ENCODE data around the gene ZC3H12D. TPM values are rescaled to one million over a fixed set of nuclear protein-coding genes. Genes with fewer than 3 reads are reported as not detected.

The ZC3H12D gene
- total RNA-seq, result 0.92 TPM

GRCh38 chr6:149484733-149485700, at the start of gene ZC3H12D:
ZC3H12D (minus strand) TSS chr6:149485014; CDS start chr6:149474543, 10,471 bp downstream.

GRCh38 chr6:149400050-149400449, 84.8 kb downstream of the ZC3H12D start, which contains the start of gene SUMO4:
SUMO4 (plus strand) TSS chr6:149400262; CDS start chr6:149400392, 130 bp downstream.

Small RNAs within 50 kb of the gene (small RNA-seq; reads per million reads assigned to genes)
- 0.13 reads per million for gene RNU7-3P

Other genes starting within 250 kb of the ZC3H12D start
- gene TAB2, start 167.3 kb downstream of the ZC3H12D start, total RNA-seq, result 46.1 TPM
- gene SUMO4, start 84.8 kb downstream of the ZC3H12D start, total RNA-seq, result 6.7 TPM
- gene PPIL4, start 61.0 kb upstream of the ZC3H12D start, total RNA-seq, result 54.0 TPM
- 44.8 TPM for gene GINM1, start 81.4 kb upstream of the ZC3H12D start, total RNA-seq
- 20.3 TPM for gene KATNA1, start 163.7 kb upstream of the ZC3H12D start, total RNA-seq
- 30.2 TPM for gene LATS1, start 233.1 kb upstream of the ZC3H12D start, total RNA-seq